ENCODE results near the gene SH3BP2. TPM values are rescaled to one million over a fixed set of nuclear protein-coding genes. Genes with fewer than 3 reads are reported as not detected.

The SH3BP2 gene
- total and polyA plus RNA-seq, 10 of the 15 experiments (the other 5 are each of a cell fraction or from before 2014, with no cell fraction given), result 1.1 to 61.8 (median 23.9) TPM

GRCh38 chr4:2866160-2866861 is 73.4 kb downstream of the SH3BP2 start:
- DNase-seq (ENCODE audit: low read depth, low spot score), result no peak
- ChIA-PET RAD21 (ENCODE audit: unreplicated experiment) (no interaction called here), CTCF (interaction anchor here (0.9 to 1.6 kb wide), 4 partner anchors 9 to 102 kb away, joined by 3 to 4 read pairs (median 3); no protein-coding TSS in a partner anchor), SMC1A (ENCODE audit: uncharacterized antibody, unreplicated experiment) (interaction anchor here (0.6 to 1.7 kb wide), 4 partner anchors 11 to 21 kb away, joined by 3 to 10 read pairs (median 4); no protein-coding TSS in a partner anchor), POLR2A (interaction anchor here (2.0 kb wide), 1 partner anchor 13 kb away, joined by 6 read pairs; no protein-coding TSS in a partner anchor)
- 95% methylated on average over 10 of the region's 10 CpGs for WGBS (ENCODE audit: insufficient coverage, insufficient replicate concordance, low lambda C conversion rate, missing lambda C conversion rate)
- Histone ChIP-seq H4K20me1 (ENCODE audit: control insufficient read depth, insufficient read depth) (peaks cover 3% of the 10 kb centered on the region; the same call in 1 of the 2 replicates), H3K27ac (ENCODE audit: control insufficient read depth, insufficient read depth) (no peak overlapping the region), H2AFZ (ENCODE audit: control insufficient read depth, low read depth, low read length) (no peak overlapping the region), H3K4me1 (ENCODE audit: control insufficient read depth, insufficient read depth, low read length) (peaks cover 15% of the 10 kb centered on the region), H3K27me3 (replicated peaks in 1 of 2; ENCODE audit: control insufficient read depth in 2 of 2, insufficient read depth in 2 of 2, low read length in 1 of 2) (no peaks in the 10 kb centered on the region), H3K36me3 (ENCODE audit: control insufficient read depth in 2 of 2, insufficient read depth in 2 of 2, low read length in 1 of 2) (peaks cover 0 to 3% of the 10 kb centered on the region in 2 experiments; a peak in 1 of 4 replicates), H3K79me2 (ENCODE audit: control insufficient read depth, insufficient read depth, low read length) (peaks cover 40% of the 10 kb centered on the region), H3K9me3 (replicated peaks; ENCODE audit: control insufficient read depth, insufficient read depth, low read length) (no peaks in the 10 kb centered on the region), H3K4me3 (no peak overlapping the region), H3K9ac (ENCODE audit: control insufficient read depth, insufficient read depth, low read length) (no peak overlapping the region), H3K4me2 (ENCODE audit: control insufficient read depth, insufficient read depth) (no peak overlapping the region)
- no TSS peak for BruUV-seq (replicated peaks)
- ATAC-seq, result no peak
- no peak for FAIRE-seq
- in situ Hi-C loops (cut with MboI) (no loop called here), intact Hi-C loops (cut with micrococcal nuclease; ENCODE audit: unreplicated experiment) (no loop called here)
- TF ChIP-seq RAD51 (IDR thresholded peaks at IDR 0.05) (no peak), GATAD2B (conservative IDR thresholded peaks at IDR 0.05; ENCODE audit: low read depth) (no peak), CUX1 (IDR thresholded peaks at IDR 0.05; ENCODE audit: insufficient replicate concordance, low read depth, low read length) (no peak), PRDM15 (CRISPR knock-in tag; IDR thresholded peaks at IDR 0.05) (no peak), RELA (IDR thresholded peaks at IDR 0.05; ENCODE audit: borderline replicate concordance, partially characterized antibody) (no peak)
- TF ChIP-seq, protein P1, sequence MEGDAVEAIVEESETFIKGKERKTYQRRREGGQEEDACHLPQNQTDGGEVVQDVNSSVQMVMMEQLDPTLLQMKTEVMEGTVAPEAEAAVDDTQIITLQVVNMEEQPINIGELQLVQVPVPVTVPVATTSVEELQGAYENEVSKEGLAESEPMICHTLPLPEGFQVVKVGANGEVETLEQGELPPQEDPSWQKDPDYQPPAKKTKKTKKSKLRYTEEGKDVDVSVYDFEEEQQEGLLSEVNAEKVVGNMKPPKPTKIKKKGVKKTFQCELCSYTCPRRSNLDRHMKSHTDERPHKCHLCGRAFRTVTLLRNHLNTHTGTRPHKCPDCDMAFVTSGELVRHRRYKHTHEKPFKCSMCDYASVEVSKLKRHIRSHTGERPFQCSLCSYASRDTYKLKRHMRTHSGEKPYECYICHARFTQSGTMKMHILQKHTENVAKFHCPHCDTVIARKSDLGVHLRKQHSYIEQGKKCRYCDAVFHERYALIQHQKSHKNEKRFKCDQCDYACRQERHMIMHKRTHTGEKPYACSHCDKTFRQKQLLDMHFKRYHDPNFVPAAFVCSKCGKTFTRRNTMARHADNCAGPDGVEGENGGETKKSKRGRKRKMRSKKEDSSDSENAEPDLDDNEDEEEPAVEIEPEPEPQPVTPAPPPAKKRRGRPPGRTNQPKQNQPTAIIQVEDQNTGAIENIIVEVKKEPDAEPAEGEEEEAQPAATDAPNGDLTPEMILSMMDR (IDR thresholded peaks at IDR 0.05 in 2 of 3, conservative IDR thresholded peaks at IDR 0.05 in 1 of 3; ENCODE audit: control insufficient read depth in 2 of 3, extremely low read depth in 1 of 3, insufficient read depth in 1 of 3, low read depth in 3 of 3, low read length in 3 of 3), result no peak
- TF ChIP-seq, protein P2, sequence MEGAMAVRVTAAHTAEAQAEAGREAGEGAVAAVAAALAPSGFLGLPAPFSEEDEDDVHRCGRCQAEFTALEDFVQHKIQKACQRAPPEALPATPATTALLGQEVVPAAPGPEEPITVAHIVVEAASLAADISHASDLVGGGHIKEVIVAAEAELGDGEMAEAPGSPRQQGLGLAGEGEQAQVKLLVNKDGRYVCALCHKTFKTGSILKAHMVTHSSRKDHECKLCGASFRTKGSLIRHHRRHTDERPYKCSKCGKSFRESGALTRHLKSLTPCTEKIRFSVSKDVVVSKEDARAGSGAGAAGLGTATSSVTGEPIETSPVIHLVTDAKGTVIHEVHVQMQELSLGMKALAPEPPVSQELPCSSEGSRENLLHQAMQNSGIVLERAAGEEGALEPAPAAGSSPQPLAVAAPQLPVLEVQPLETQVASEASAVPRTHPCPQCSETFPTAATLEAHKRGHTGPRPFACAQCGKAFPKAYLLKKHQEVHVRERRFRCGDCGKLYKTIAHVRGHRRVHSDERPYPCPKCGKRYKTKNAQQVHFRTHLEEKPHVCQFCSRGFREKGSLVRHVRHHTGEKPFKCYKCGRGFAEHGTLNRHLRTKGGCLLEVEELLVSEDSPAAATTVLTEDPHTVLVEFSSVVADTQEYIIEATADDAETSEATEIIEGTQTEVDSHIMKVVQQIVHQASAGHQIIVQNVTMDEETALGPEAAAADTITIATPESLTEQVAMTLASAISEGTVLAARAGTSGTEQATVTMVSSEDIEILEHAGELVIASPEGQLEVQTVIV (IDR thresholded peaks at IDR 0.05; ENCODE audit: borderline replicate concordance, partially characterized antibody), result no peak
